Measurements from ENCODE around the gene NAALADL2. TPM values are rescaled to one million over a fixed set of nuclear protein-coding genes. Genes with fewer than 3 reads are reported as not detected.
A peak's percentile ranks its signal among the peaks of the same experiment; 100 is the strongest.
"Not testable (repeated sequence)": the region's sequence is repeated elsewhere in the genome, so short reads cannot be mapped to it uniquely, and the experiment has no call there.

NAALADL2 gene
- total RNA-seq, 1 experiment from 2014 or later: 4.7 TPM

DNA sequence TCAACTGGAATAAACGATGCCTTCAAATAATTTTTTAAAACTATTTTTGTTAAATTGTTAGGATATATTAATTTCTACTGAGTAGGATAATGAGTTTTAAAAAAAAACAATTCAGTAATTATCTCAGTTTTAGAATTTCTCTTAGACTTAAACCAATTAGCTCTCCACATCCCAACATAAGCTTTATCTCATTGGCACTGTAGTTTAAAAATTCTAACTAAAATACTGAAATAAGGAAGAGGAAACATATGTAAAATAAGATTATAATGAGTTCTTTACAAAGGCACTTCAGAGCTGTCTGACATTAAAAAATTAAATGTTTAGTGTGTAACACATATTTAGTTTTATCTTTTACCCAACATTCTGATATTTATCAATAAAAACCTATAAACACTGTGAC lies 558.3 kb downstream of the NAALADL2 start:
- Histone ChIP-seq H3K4me1 (replicated peaks) (no peaks in the 10 kb centered on the region), H3K27ac (no peak overlapping the region), H3K9me3 (replicated peaks) (no peaks in the 10 kb centered on the region), H3K4me3 (no peak overlapping the region), H3K27me3 (replicated peaks) (no peaks in the 10 kb centered on the region), H3K36me3 (no peaks in the 10 kb centered on the region)
- no peak for DNase-seq (ENCODE audit: low read depth in 1 of 2, low spot score in 2 of 2)

DNA sequence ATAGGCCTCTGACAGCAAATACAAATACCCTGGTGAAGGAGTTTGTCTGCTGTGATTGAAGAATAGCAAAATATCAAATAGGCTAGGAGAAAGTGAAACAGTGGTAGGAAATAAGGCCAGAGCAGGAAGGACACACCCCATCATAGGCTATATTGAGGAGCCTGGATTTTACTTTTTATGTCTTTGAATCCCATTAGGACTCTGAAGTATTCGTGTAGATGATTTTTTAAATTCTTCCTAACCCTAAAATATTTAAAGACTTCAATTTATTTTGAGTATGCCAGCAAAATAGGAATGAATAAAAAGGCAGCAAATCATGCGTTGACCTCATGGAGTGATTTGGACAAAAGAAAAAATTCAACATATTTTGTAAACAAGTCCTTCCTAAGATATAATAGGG lies 562.8 kb downstream of the NAALADL2 start:
- peak in 1 of 2 experiments; percentile 8 for DNase-seq (ENCODE audit: low read depth in 1 of 2, low spot score in 2 of 2)
- H3K4me1 ChIP-seq (replicated peaks): no peaks in the 10 kb centered on the region
- H3K27ac ChIP-seq: no peak overlapping the region
- H3K9me3 ChIP-seq (replicated peaks): no peaks in the 10 kb centered on the region
- H3K36me3 ChIP-seq: no peaks in the 10 kb centered on the region
- no peaks in the 10 kb centered on the region for H3K27me3 ChIP-seq (replicated peaks)
- no peak overlapping the region for H3K4me3 ChIP-seq

DNA sequence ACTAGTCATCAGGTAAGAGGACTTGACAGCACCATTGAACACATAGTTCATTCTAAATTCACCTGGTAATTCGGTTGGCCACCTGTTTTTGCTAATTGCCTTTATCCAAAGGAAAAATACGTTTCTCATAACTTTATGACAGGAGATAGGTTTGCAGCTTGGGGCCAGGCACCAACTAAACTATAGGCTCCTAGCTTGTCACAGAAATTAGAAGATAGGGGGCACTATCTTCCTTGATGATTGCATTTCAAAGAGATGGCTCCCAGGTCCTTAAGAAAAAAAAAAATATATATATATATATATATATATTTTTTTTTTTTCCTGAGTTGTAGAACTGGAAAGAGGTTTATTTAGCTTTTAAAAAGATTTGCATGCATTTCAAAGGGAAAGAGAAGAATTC lies 563.6 kb downstream of the NAALADL2 start:
- Histone ChIP-seq H3K4me3 (no peak overlapping the region), H3K27me3 (replicated peaks) (no peaks in the 10 kb centered on the region), H3K4me1 (replicated peaks) (no peaks in the 10 kb centered on the region), H3K27ac (no peak overlapping the region), H3K36me3 (no peaks in the 10 kb centered on the region), H3K9me3 (replicated peaks) (no peaks in the 10 kb centered on the region)
- DNase-seq (ENCODE audit: low read depth in 1 of 2, low spot score in 2 of 2): no peak

DNA sequence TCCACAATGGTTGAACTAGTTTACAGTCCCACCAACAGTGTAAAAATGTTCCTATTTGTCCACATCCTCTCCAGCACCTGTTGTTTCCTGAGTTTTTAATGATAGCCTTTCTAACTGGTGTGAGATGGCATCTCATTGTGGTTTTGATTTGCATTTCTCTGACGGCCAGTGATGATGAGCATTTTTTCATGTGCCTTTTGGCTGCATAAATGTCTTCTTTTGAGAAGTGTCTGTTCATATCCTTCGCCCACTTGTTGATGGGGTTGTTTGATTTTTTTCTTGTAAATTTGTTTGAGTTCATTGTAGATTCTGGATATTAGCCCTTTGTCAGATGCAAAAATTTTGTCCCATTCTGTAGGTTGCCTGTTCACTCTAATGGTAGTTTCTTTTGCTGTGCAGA lies 564.7 kb downstream of the NAALADL2 start:
- H3K4me1 ChIP-seq (replicated peaks); H3K9me3 ChIP-seq (replicated peaks); DNase-seq (ENCODE audit: low read depth in 1 of 2, low spot score in 2 of 2); H3K27me3 ChIP-seq (replicated peaks); H3K4me3 ChIP-seq; H3K27ac ChIP-seq; H3K36me3 ChIP-seq: not testable (repeated sequence)

DNA sequence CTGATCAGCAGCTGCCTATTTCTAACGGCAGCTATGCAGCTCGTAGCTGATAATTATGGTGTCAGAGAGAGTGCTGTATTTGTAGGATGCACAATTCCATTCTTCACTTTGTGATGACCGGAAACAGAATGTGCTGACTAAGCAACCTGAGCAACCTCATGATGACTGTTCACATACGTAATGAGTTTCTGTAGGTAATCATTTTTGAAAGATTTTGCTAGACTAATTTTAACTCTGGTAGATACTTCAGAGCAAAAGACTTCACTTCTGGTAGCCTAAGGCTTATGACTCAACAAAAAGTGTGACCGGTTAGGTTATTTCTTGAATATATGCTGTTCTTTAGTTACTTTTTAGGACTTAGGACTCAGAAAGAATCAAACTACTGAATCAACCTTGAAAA lies 567.7 kb downstream of the NAALADL2 start:
- H3K27me3 ChIP-seq (replicated peaks): no peaks in the 10 kb centered on the region
- H3K4me1 ChIP-seq (replicated peaks): no peaks in the 10 kb centered on the region
- no peak overlapping the region for H3K27ac ChIP-seq
- H3K9me3 ChIP-seq (replicated peaks): no peaks in the 10 kb centered on the region
- H3K36me3 ChIP-seq: no peaks in the 10 kb centered on the region
- DNase-seq (ENCODE audit: low read depth in 1 of 2, low spot score in 2 of 2): no peak
- no peak overlapping the region for H3K4me3 ChIP-seq

DNA sequence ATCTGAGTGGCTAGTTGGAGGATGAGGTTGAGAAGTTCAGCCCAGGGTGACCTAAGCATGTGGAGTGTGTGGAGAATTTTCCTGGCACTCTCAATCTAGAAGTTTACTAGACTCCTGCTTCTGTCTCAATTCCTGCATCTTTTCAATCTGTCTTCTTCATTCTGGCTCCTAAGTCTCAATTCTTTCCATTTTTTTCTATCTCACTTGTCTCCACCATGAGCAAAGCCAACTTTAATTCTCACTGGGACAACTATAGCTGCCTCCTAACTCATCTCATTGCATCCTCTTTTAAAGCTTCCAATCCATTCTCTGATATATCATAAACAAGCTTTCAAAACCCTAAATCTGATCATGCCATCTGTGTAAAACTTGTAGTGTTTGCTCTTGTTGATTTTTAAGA lies 569.3 kb downstream of the NAALADL2 start:
- Histone ChIP-seq H3K27me3 (replicated peaks) (no peaks in the 10 kb centered on the region), H3K9me3 (replicated peaks) (no peaks in the 10 kb centered on the region), H3K27ac (no peak overlapping the region), H3K36me3 (no peaks in the 10 kb centered on the region), H3K4me1 (replicated peaks) (0 out of 2 replicates have a peak, but pooled peaks cover 3% of the 10 kb centered on the region), H3K4me3 (no peak overlapping the region)
- DNase-seq (ENCODE audit: low read depth in 1 of 2, low spot score in 2 of 2): no peak

DNA sequence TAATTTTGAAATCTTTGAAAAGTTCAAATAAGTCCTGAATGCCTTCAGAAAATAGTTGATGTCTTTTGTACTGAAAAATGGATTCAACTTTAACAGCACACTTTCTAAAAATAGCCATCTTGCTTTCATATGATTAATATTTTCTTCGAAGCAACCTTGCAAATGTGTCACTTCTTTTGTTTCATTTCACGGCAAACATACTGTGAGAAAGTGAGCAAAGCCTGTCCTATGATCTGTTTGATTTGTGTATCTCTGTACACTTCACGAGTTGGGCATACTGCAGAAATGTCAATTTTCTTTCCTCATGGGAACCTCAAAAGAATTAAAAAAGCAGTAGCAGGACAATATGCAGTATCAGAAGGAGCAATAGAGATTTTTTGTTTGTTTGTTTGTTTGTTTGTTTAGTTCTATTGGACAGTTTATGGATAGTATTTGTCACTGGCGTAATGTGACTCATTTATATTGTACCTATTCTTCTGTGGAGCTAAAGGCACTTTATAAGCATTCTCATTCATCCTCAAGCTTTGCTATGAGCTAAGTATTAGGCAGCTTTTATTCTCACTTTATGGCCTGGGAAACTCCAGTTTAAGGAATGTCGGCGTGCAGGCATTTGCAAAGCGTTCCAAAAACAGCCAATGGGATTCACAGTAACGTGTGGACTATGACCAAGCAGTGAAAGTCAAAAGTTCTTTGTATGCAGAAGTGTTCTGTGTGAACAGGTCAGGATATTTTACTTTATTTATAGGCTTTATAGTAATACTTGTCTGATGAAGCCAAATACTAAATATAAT lies 572.0 kb downstream of the NAALADL2 start:
- Histone ChIP-seq H3K27me3 (replicated peaks) (no peaks in the 10 kb centered on the region), H3K9me3 (replicated peaks) (no peaks in the 10 kb centered on the region), H3K4me3 (no peak overlapping the region), H3K36me3 (no peaks in the 10 kb centered on the region), H3K27ac (no peak overlapping the region), H3K4me1 (replicated peaks) (0 out of 2 replicates have a peak, but pooled peaks cover 3% of the 10 kb centered on the region)
- no peak for DNase-seq (ENCODE audit: low read depth in 1 of 2, low spot score in 2 of 2)

DNA sequence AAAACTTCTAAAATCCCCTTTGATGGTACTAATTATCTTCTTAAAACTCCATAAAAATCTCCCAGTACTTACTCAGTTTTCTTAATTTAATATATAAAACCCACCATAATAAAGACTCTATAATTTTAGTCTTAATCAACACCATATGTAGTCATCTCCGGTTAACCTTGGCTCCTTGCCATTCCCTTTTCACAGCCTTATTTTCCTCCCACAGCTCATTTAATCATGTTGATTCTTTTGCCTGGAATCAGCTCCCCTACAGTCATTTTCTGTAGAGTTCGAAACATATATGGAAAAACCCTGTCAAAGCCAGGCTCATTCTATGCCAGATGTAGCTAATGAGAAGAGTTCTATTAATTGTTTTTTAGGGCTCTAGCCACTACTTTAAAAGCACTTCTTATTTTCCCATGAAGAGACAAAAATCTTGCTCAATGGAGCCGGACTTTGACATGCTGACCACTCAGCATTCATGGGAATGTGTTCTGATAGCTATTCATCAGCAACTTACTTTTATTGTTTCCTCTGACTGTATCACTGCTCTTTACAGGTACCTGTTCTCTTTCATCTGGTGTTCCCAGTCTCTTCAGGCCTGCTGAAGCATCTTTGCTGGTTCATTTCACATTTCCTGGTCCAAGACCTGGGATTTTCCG lies 573.4 kb downstream of the NAALADL2 start:
- Histone ChIP-seq H3K4me3 (no peak overlapping the region), H3K9me3 (replicated peaks) (no peaks in the 10 kb centered on the region), H3K36me3 (no peaks in the 10 kb centered on the region), H3K4me1 (replicated peaks) (0 out of 2 replicates have a peak, but pooled peaks cover 3% of the 10 kb centered on the region), H3K27me3 (replicated peaks) (no peaks in the 10 kb centered on the region), H3K27ac (no peak overlapping the region)
- DNase-seq (ENCODE audit: low read depth in 1 of 2, low spot score in 2 of 2): no peak

DNA sequence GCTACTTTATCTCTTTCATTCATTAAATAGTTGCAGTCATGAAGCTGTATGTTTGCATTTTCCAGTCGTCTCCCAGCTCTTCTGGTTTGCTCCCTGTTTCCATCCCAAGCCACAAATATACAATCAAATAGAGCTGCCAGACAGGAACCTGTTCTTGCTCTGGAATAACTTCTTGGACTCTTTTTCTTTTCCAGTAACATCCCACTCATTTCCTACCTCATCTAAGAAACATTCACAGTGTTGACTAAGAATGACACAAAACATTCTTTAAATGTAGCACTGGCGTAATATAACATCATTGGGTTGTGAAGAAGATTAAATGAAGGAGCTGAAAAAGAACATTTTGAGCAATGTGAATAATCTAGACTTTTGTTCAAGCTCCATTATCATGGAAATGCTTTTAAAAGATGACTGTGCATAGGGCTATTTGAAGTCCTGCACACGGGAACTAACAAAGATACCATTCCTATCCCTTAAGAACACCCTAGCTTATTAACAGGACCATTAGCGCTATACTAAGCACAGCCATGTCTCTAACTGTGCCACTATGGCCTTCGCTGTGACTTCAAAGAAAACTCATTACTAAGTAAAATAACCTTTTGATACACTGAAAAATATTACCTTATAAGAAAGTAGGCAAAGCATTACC lies 574.0 kb downstream of the NAALADL2 start:
- DNase-seq (ENCODE audit: low read depth in 1 of 2, low spot score in 2 of 2): no peak
- no peaks in the 10 kb centered on the region for H3K36me3 ChIP-seq
- H3K27ac ChIP-seq: no peak overlapping the region
- no peaks in the 10 kb centered on the region for H3K27me3 ChIP-seq (replicated peaks)
- no peak overlapping the region for H3K4me3 ChIP-seq
- 0 out of 2 replicates have a peak, but pooled peaks cover 3% of the 10 kb centered on the region for H3K4me1 ChIP-seq (replicated peaks)
- no peaks in the 10 kb centered on the region for H3K9me3 ChIP-seq (replicated peaks)

DNA sequence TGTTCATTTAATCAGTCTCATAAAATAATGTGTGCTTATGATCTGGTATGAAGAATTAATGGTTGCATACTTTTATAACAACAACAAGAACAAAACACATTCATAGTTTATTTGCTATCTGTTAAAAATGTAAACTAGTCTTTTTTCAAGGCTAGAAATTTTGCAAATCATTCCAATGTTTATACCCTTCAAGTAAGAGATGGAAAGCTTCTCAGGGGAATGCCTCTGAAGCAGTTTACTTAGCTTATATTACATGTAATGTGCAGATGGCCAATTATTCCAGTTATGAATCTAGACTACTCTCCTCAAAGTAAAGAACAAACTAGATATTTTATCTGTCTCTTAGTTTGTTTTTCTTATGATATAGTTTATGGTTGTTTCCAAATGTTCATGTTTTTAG lies 575.4 kb downstream of the NAALADL2 start:
- Histone ChIP-seq H3K9me3 (replicated peaks) (no peaks in the 10 kb centered on the region), H3K36me3 (no peaks in the 10 kb centered on the region), H3K4me1 (replicated peaks) (0 out of 2 replicates have a peak, but pooled peaks cover 3% of the 10 kb centered on the region), H3K4me3 (no peak overlapping the region), H3K27me3 (replicated peaks) (no peaks in the 10 kb centered on the region), H3K27ac (no peak overlapping the region)
- no peak for DNase-seq (ENCODE audit: low read depth in 1 of 2, low spot score in 2 of 2)

DNA sequence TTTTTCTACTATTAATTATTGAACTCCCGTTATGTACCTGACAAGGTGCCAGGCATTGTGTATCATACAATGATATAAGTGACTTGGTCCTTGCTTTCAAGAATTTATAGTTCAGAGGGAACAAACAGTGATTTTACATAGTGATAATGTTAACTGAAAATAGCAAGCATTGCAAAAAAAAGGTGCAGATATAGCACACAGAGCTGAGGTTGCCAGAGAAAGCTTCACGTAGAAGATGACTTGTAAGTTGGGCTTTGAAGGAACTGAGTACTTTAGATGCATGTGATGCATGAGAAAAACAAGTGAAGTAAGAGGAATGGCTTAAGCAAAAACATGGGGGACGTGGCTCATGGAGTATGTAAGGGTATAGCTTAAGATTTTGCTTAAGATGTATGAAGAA lies 584.5 kb downstream of the NAALADL2 start:
- DNase-seq (ENCODE audit: low read depth in 1 of 2, low spot score in 2 of 2): no peak
- no peak overlapping the region for H3K27ac ChIP-seq
- no peak overlapping the region for H3K4me3 ChIP-seq
- no peaks in the 10 kb centered on the region for H3K9me3 ChIP-seq (replicated peaks)
- H3K27me3 ChIP-seq (replicated peaks): no peaks in the 10 kb centered on the region
- no peaks in the 10 kb centered on the region for H3K4me1 ChIP-seq (replicated peaks)
- no peaks in the 10 kb centered on the region for H3K36me3 ChIP-seq

DNA sequence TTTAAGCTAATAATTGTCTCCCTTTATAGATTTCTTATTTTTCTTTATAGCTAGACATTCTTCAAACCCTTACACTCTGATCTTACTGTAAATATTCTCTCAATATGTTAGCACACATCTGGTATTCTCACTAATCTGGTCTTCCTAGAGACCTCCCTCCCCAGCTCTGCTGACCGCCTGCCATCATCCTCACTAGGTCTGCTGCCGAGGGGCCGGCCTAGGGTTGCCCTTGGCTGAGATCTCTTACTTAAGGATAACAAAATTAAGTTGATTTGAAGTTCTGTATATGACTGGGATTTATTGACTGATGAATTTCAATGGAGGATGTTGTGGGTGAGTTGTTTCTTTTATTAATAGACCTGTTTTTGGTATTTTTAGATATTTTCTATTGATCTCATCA lies 586.6 kb downstream of the NAALADL2 start:
- Histone ChIP-seq H3K4me1 (replicated peaks) (no peaks in the 10 kb centered on the region), H3K9me3 (replicated peaks) (no peaks in the 10 kb centered on the region), H3K27me3 (replicated peaks) (no peaks in the 10 kb centered on the region), H3K4me3 (no peak overlapping the region), H3K27ac (no peak overlapping the region), H3K36me3 (no peaks in the 10 kb centered on the region)
- no peak for DNase-seq (ENCODE audit: low read depth in 1 of 2, low spot score in 2 of 2)

DNA sequence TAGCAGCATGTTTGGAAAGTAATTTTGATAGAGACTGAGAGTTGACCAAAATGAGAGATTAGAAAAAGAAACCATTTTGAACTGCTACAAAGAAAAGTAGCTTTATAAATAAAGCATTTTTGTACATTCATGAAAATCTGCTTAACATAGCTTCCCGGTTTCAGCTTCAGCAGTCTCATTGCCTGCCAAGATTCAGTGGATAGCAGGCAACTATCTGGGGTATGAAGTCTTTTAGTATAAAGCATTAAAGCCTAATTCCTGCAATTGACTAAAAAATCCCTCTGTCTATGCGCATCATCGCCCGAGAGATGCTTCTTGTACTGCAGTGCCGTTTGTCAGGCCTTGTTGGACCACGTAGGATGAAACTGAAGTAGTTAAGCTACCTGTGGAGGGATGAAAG lies 588.4 kb downstream of the NAALADL2 start:
- H3K4me3 ChIP-seq: no peak overlapping the region
- no peak for DNase-seq (ENCODE audit: low read depth in 1 of 2, low spot score in 2 of 2)
- no peak overlapping the region for H3K27ac ChIP-seq
- H3K36me3 ChIP-seq: no peaks in the 10 kb centered on the region
- no peaks in the 10 kb centered on the region for H3K27me3 ChIP-seq (replicated peaks)
- H3K4me1 ChIP-seq (replicated peaks): no peaks in the 10 kb centered on the region
- H3K9me3 ChIP-seq (replicated peaks): no peaks in the 10 kb centered on the region

DNA sequence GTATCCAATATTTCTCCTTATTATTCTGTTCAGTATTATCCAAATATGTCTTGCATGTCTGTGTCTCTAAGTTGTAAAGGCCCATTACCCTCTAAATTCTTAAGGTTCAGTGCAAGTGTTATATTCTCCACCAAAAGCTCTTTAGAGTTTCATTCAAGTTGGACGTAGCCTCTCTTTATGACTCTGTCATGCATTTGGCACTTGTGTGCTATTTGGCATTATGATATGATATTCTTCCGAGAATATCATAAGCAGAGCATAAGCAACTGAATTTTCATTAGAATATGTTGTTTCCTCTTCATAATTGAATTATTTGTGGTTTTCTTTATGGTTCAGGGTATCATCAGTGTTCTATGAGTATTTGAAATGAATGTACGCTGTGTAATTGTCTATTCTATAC lies 594.2 kb downstream of the NAALADL2 start:
- H3K27me3 ChIP-seq (replicated peaks): no peaks in the 10 kb centered on the region; the same call in 1 of the 2 replicates
- H3K4me1 ChIP-seq (replicated peaks): no peaks in the 10 kb centered on the region
- no peaks in the 10 kb centered on the region for H3K9me3 ChIP-seq (replicated peaks)
- H3K36me3 ChIP-seq: no peaks in the 10 kb centered on the region
- H3K27ac ChIP-seq: no peak overlapping the region
- no peak for DNase-seq (ENCODE audit: low read depth in 1 of 2, low spot score in 2 of 2)
- H3K4me3 ChIP-seq: no peak overlapping the region

All from SJSA1 (cell line).